ENCODE data around the gene TVP23A.

TVP23A gene

DNA sequence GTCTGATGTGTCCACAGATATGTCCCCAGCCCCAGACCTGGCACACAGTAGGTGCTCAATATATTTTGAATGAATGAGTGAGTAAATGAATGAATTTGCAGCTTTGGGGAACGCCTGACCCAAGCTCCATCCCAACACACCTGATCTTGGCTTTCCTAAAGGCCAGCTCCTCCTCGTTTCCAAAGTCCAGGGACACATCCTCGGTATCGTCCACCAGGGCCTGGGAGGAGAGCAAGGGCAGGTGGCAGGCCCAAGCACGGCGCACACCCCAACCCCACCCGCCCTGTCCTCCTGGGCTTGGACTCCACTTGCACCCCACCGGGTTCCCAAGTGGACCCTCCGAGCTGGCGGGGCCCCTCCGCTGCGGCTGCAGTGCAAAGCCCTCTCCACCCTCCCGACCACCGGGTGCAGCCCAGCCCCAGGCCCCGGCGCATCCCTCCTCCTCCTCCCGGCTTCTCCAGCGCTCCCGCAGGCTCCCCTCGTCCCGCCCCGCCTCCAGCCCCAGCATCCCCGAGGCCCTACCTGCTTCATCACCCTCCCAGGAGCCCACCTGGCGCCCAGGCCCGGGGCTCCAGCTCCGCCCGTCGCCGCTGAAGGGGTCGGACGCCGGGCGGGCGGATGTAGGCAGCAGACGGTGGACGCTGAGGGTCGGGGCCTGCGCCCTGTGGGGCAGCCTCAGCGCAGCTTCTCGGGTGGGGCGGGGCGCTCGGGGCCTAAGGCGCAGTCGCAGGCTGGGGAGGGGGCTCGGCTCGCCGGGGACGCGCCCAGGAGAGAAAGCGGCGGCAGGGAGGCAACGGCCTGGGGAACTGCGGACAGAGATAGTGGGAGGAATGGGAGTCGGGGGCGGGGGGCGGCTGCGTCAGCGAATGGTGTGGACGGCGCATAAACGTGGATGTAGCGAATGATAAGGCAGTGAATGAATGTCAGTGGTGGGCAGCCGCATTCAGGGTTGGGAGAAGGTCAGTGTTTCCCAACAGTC, at the start of gene TVP23A:
TSS of gene TVP23A (minus strand) at position 832 of the 979 bp plus-strand sequence. CDS start at position 531, 301 bp downstream.
- DNase-seq (ENCODE audit: low spot score), result no peak

- no peak for DNase-seq (ENCODE audit: low spot score)
These were observed 49.6 kb upstream of the TVP23A start for GRCh38 chr16:10868104-10868595.

DNA sequence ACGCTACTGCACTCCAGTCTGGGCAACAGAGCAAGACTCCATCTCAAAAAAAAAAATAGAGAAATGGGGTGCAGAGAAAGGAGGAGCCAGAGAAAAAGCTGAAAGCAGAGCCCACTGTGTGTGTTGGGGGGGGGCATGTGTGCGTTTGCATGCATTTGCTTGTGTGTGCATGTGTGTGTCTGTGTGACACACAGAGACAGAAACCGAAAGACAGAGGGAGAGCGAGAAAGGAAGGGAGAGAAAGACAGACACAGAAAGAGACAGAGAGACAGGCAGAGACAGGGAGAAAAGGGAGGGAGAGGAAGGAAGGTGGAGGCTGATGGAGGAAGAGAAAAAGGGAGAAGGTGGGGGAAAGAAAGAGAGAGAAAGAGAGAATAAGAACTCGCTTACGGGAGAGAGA, 48.6 kb upstream of the TVP23A start:
- DNase-seq (ENCODE audit: low spot score), result no peak

GRCh38 chr16:10865991-10866966, 47.7 kb upstream of the TVP23A start:
- no peak for DNase-seq (ENCODE audit: low spot score)

GRCh38 chr16:10862438-10862837, 43.8 kb upstream of the TVP23A start:
- no peak for DNase-seq (ENCODE audit: low spot score)

GRCh38 chr16:10859658-10860057, 41.1 kb upstream of the TVP23A start:
- DNase-seq (ENCODE audit: low spot score), result no peak

DNA sequence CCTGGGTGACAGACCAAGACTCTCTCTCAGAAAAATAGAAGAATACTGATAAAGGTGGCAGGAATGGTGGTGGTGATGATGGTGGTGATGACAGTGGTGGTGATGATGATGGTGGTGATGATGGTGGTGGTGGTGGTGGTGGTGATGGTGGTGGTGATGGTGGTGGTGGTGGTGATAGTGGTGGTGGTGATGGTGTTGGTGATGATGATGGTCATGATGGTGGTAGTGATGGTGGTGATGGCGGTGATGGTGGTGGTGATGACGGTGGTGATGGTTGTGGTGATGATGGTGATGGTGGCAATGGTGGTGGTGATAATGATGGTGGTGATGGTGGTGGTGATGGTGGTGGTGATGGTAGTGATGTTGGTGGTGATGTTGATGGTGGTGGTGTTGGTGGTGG, 40.4 kb upstream of the TVP23A start:
- DNase-seq (ENCODE audit: low spot score), result no peak

DNA sequence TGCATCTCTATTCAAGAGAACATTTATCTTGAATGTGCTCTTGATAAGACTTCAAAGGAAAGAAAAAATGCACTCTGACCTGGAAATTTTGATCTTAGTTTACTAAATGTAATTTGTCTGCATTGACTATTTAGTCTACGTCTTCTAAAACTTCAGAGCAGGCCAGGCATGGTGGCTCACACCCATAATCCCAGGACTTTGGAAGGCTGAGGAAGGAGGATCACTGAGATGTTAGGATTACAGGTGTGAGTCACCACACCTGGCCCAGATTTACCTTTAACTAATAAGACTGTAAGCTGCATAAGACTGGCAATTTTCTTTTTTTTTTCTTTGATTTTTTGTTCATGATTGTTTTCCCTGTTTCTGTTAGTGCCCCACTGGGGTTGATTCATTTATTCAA, 39.6 kb upstream of the TVP23A start:
- no peak for DNase-seq (ENCODE audit: low spot score)

GRCh38 chr16:10856042-10856441, 37.4 kb upstream of the TVP23A start:
- no peak for DNase-seq (ENCODE audit: low spot score)

- no peak for DNase-seq (ENCODE audit: low spot score)
These were observed 34.4 kb upstream of the TVP23A start for GRCh38 chr16:10852948-10853347.

- no peak for DNase-seq (ENCODE audit: low spot score)
These were observed 33.7 kb upstream of the TVP23A start for GRCh38 chr16:10852286-10852685.

DNA sequence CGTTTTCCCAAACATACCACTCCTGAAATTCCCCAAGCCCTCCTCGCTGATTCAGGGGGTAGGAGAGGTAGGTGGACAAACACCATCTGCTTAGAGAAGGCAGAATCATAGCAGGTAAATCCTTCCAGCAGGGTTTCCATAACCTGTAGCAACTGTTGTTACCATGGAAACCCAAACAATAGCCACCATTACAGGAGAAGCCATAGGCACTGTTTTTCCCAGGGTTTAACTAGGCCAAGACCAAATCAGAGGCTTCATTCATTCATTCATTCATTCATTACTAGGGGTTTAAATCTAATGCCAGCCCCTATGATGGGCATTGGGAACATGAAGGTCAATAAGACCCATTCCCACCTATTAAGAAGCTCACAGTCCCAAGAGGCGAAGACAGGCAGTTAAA, 32.9 kb upstream of the TVP23A start:
- no peak for DNase-seq (ENCODE audit: low spot score)

DNA sequence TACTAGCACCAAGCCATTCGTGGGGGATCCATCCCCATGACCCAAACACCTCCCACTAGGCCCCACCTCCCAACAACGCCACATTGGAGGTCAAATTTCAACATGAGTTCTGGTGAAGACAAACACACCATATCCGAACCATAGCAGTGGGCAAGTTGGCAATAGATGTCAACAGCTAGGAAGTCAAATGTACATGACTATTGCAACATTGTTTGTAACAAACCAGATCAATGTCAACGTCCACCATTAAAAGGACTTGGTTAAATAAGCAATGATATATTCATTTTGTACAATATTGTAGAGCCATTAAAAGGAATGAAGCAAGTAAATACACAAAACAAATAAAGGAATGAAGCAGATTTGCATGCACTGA, 31.9 kb upstream of the TVP23A start:
- no peak for DNase-seq (ENCODE audit: low spot score)

- DNase-seq (ENCODE audit: low spot score), result no peak
These were observed 31.3 kb upstream of the TVP23A start for GRCh38 chr16:10849736-10850477.

DNA sequence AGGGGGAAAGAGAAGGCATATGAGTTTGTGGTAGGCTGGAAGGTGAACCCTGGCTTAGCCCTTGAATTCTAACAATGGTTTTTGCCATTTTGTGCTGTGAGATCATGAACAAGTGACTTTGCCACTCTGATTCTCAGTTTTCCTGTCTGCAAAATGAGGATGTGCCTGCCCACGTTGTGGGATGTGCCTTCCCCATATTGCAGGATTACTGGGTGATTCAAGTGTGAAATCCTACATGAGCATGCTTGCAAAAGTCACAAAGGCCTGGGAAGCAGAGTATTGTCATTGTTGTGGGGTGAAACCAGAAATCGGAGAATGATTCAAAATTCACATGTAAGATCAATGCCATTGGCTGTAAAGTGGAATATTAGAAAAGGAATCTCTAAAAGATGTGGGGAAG, 28.6 kb upstream of the TVP23A start:
- no peak for DNase-seq (ENCODE audit: low spot score)

- DNase-seq (ENCODE audit: low spot score), result no peak
These were observed 27.8 kb upstream of the TVP23A start for GRCh38 chr16:10846213-10846998.

GRCh38 chr16:10840703-10841102, 22.1 kb upstream of the TVP23A start:
- no peak for DNase-seq (ENCODE audit: low spot score)

GRCh38 chr16:10839279-10839666, 20.7 kb upstream of the TVP23A start:
- DNase-seq (ENCODE audit: low spot score), result no peak

DNA sequence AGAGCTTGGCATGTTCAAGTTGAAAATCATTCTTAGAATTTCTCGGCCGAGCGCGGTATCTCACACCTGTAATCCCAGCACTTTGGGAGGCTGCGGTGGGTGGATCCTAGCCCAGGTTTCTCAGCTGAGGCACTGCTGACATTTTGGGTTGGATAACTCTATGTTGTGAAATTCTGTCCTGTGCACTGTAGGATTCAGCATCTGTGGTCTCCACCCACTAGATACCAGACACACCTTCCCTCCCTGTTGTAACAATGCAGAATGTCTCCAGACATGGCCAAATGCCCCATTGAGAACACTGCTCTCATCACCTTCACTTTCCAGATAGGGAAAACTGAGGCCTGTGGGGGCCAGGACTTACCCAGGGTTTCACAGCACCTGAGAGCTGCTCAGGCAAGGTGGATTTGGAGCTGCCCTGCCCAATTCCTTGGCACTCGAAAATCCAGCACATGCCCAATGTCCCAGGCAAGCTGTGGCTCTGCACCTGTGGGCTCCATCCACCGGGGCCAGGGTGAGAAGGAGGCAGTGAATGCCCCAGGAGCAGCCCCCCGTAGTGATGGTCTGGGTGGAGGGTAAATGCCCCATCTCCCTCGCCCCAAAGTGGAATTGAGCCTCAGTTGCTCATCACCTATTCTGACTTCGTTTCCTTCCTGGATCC, 20.2 kb upstream of the TVP23A start:
- DNase-seq (ENCODE audit: low spot score), result no peak

DNA sequence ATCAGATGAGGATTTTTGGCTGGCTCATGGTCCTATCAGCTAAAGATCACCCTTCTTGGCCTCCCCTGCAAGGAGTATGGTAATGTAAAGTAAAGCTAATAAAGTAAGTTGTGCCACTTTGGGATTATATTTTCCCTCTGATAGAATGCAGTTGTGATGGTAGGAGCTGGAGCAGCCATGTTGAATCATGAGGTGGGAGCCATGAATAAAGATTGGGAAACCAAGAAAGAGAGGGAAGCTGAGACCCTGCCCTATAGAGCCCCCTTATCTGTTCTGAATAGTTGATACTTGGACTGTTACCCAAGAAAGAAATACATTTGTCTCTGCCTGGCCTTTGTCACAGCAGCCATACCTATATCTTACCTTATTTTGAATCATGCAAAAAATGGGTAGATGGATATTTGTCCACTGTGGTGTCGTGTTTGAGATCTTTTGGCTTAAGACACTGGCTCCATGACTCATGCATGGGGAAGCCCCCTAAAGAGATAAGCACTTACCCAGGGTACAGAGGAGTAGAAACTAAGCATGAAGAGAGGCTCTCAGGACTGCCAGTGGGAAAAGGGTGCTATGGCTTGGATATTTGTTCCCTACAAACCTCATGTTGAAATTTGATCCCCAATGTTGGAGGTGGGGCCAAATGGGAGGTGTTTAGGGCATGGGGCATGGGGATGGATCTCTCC, 17.7 kb upstream of the TVP23A start:
- DNase-seq (ENCODE audit: low spot score), result no peak
